GM21447 (cell line): ENCODE results near the gene DXO.
"Not testable (repeated sequence)": the region's sequence is repeated elsewhere in the genome, so short reads cannot be mapped to it uniquely, and the experiment has no call there.

Experiments
- ATAC-seq: cut with Tn5 transposase; IDR thresholded peaks from one replicate; pipeline ENCODE4 v1.9.1; 2021; ENCODE audit not compliant: unreplicated experiment

Gene DXO

GRCh38 chr6:31980195-31980876 is 8.4 kb upstream of the DXO start:
- ATAC-seq = not testable (repeated sequence)

- no peak for ATAC-seq
Observed at GRCh38 chr6:31979238-31979898, 7.4 kb upstream of the DXO start.

- ATAC-seq = no peak
Observed at GRCh38 chr6:31978831-31979230, 6.9 kb upstream of the DXO start.

- no peak for ATAC-seq
Observed at GRCh38 chr6:31977816-31978431, 6.0 kb upstream of the DXO start.

GRCh38 chr6:31976065-31976464 is 4.1 kb upstream of the DXO start:
- ATAC-seq = not testable (repeated sequence)

- no peak for ATAC-seq
Observed at GRCh38 chr6:31972709-31973350, 892 bp upstream of the DXO start.

- ATAC-seq = no peak
Observed at GRCh38 chr6:31971279-31971992, 502 bp downstream of the DXO start.

GRCh38 chr6:31970604-31971271 is 1.2 kb downstream of the DXO start:
- ATAC-seq = no peak

GRCh38 chr6:31969712-31970603 is 2.0 kb downstream of the DXO start:
- ATAC-seq = no peak

GRCh38 chr6:31968791-31969711 is 2.9 kb downstream of the DXO start:
- ATAC-seq = no peak

- no peak for ATAC-seq
Observed at GRCh38 chr6:31968326-31968725, 3.6 kb downstream of the DXO start.

GRCh38 chr6:31967926-31968320 is 4.0 kb downstream of the DXO start:
- ATAC-seq = no peak

- ATAC-seq = no peak
Observed at GRCh38 chr6:31966997-31967925, 4.7 kb downstream of the DXO start.

GRCh38 chr6:31966506-31966905 is 5.4 kb downstream of the DXO start:
- ATAC-seq = no peak

GRCh38 chr6:31965700-31966099 is 6.2 kb downstream of the DXO start:
- no peak for ATAC-seq

- ATAC-seq = no peak
Observed at GRCh38 chr6:31963921-31964320, 8.0 kb downstream of the DXO start.

- no peak for ATAC-seq
Observed at GRCh38 chr6:31961616-31962015, 10.3 kb downstream of the DXO start.
